Measurements from ENCODE around the gene REXO5. TPM values are rescaled to one million over a fixed set of nuclear protein-coding genes. Genes with fewer than 3 reads are reported as not detected.

Gene REXO5
- total RNA-seq, 1 experiment from 2014 or later = 6.7 TPM

DNA sequence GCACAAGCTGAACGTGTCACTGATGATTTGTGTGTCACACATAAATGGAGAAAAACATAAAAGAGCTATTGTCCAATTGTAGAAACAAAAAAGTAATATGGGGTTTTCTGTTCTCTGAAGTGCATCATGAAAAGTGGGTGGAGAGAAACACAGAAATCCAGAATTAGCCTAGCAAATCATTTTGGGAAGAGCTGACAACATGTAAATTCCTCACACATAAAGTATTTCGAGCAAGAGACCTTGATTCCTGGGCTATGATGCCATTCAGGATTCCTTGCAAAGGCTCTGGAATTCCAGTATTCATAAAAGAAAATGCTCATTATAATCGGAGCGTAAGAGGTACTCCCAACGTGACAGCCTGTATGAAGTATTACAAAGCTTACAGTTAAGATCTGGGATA lies 92.7 kb downstream of the REXO5 start:
- H2AK5ac ChIP-seq (ENCODE audit: insufficient read length, low read length) = no peak overlapping the region
- H3K27ac ChIP-seq (ENCODE audit: insufficient read length, low read depth, low read length) = no peak overlapping the region
- TF ChIP-seq, protein P1, sequence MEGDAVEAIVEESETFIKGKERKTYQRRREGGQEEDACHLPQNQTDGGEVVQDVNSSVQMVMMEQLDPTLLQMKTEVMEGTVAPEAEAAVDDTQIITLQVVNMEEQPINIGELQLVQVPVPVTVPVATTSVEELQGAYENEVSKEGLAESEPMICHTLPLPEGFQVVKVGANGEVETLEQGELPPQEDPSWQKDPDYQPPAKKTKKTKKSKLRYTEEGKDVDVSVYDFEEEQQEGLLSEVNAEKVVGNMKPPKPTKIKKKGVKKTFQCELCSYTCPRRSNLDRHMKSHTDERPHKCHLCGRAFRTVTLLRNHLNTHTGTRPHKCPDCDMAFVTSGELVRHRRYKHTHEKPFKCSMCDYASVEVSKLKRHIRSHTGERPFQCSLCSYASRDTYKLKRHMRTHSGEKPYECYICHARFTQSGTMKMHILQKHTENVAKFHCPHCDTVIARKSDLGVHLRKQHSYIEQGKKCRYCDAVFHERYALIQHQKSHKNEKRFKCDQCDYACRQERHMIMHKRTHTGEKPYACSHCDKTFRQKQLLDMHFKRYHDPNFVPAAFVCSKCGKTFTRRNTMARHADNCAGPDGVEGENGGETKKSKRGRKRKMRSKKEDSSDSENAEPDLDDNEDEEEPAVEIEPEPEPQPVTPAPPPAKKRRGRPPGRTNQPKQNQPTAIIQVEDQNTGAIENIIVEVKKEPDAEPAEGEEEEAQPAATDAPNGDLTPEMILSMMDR (conservative IDR thresholded peaks at IDR 0.05) = no peak
- H4K8ac ChIP-seq (replicated peaks; ENCODE audit: insufficient read length, low read depth, low read length) = no peak overlapping the region
- no peak overlapping the region for H3K18ac ChIP-seq (ENCODE audit: insufficient read length, low read depth, low read length)
- no peak overlapping the region for H3T11ph ChIP-seq (ENCODE audit: low read length)
- no peak overlapping the region for H2BK15ac ChIP-seq (ENCODE audit: low read depth, low read length)
- peak overlapping the region; percentile 23 for H3K9ac ChIP-seq (ENCODE audit: extremely low read depth, insufficient read length, low read length)
- H3K56ac ChIP-seq (ENCODE audit: insufficient read length, low read depth, low read length) = no peak overlapping the region
- H3K27me3 ChIP-seq (ENCODE audit: insufficient read depth, low read length) = no peaks in the 10 kb centered on the region
- no peak overlapping the region for H3K23ac ChIP-seq (ENCODE audit: insufficient read length, low read depth, low read length)
- no peaks in the 10 kb centered on the region for H4K20me1 ChIP-seq (ENCODE audit: control insufficient read depth, insufficient read depth, insufficient read length)
- H3K14ac ChIP-seq (ENCODE audit: insufficient read depth, low read length) = no peak overlapping the region
- no peak overlapping the region for H2BK20ac ChIP-seq (ENCODE audit: low read depth, low read length, poor library complexity, severe bottlenecking)
- WGBS (ENCODE audit: extremely low coverage, insufficient read length, low lambda C conversion rate) = no CpG with 5 or more reads among the region's 5 CpGs
- H2AFZ ChIP-seq (ENCODE audit: low read length) = no peak overlapping the region
- H3K9me3 Mint-ChIP-seq = no peaks in the 10 kb centered on the region; a peak in 1 of 5 replicates
- H4K5ac ChIP-seq (ENCODE audit: insufficient read length, low read depth, low read length) = no peak overlapping the region
- H3K4me1 ChIP-seq (ENCODE audit: insufficient read depth, low read length) = no peaks in the 10 kb centered on the region
- no peak overlapping the region for H2BK120ac ChIP-seq (ENCODE audit: low read depth, low read length, poor library complexity, severe bottlenecking)
- peaks cover 42 to 47% of the 10 kb centered on the region in 2 experiments for H3K4me1 Mint-ChIP-seq
- no peak overlapping the region for H2BK5ac ChIP-seq (ENCODE audit: insufficient read length, low read length)
- H4K91ac ChIP-seq (ENCODE audit: insufficient read length, low read depth, low read length) = no peak overlapping the region
- H3K79me1 ChIP-seq (ENCODE audit: insufficient read depth, low read depth, low read length, poor library complexity, severe bottlenecking) = peaks cover 5% of the 10 kb centered on the region
- H3K23me2 ChIP-seq (ENCODE audit: insufficient read length, low read depth, low read length, poor library complexity, severe bottlenecking) = peaks cover 14% of the 10 kb centered on the region
- H2BK12ac ChIP-seq (ENCODE audit: insufficient read length, low read depth, low read length) = no peak overlapping the region
- peak overlapping the region; percentile 75 to 96 for H3K4me3 Mint-ChIP-seq
- peaks cover 3 to 26% (median 18%) of the 10 kb centered on the region in 3 experiments; a peak in 6 of 7 replicates for H3K36me3 Mint-ChIP-seq (ENCODE audit: insufficient read depth in 1 of 3, low read depth in 3 of 3)
- no peak for DNase-seq
- peak overlapping the region; percentile 55 for H3K4me2 ChIP-seq (ENCODE audit: insufficient read depth, insufficient read length, low read length)
- H3K4ac ChIP-seq (ENCODE audit: low read depth, low read length) = no peak overlapping the region
- peaks cover 17% of the 10 kb centered on the region; the same call in 1 of the 2 replicates for H3K79me2 ChIP-seq (ENCODE audit: insufficient read depth, low read length)
- no peaks in the 10 kb centered on the region for H3K27me3 Mint-ChIP-seq (ENCODE audit: low read depth)
- H3K27ac Mint-ChIP-seq = peak overlapping the region in 2 of 3 experiments; percentile 5 to 26; a peak in 2 of 7 replicates
- H3K9me3 ChIP-seq (ENCODE audit: control insufficient read depth, low read depth, low read length) = no peaks in the 10 kb centered on the region

Other genes starting within 250 kb of the REXO5 start
- gene ACSM2B, start 230.2 kb upstream of the REXO5 start, total RNA-seq (2021) = not detected in 2 replicates
- gene ACSM1, start 108.8 kb upstream of the REXO5 start, total RNA-seq (2021) = 0.81 and 0.83 TPM in 2 replicates
- 48.8 and 51.3 TPM in 2 replicates for gene THUMPD1, start 64.7 kb upstream of the REXO5 start, total RNA-seq (2021)
- gene ACSM3, start 42.5 kb upstream of the REXO5 start, total RNA-seq (2021) = 3.1 and 4.0 TPM in 2 replicates
- 22.4 and 24.6 TPM in 2 replicates for gene ERI2, start 55 bp upstream of the REXO5 start, total RNA-seq (2021)
- gene DCUN1D3, start 93.8 kb downstream of the REXO5 start, total RNA-seq (2021) = 16.1 and 17.7 TPM in 2 replicates
- 9.6 and 10.6 TPM in 2 replicates for gene LYRM1, start 94.2 kb downstream of the REXO5 start, total RNA-seq (2021)

Measured in H9 (cell line).